K562 (cell line): ENCODE measurements around the gene AIG1. TPM values are rescaled to one million over a fixed set of nuclear protein-coding genes. Genes with fewer than 3 reads are reported as not detected.

Experiments used
- CTBP1 ChIP-seq: fragments of 450-650 bp; IDR thresholded peaks from 2 replicates; pipeline ENCODE4 v1.6.1; 2016; ENCODE audit warnings: borderline replicate concordance
- HDAC1 ChIP-seq, 2 experiments: fragments of 450-650 bp; IDR thresholded peaks; 2 replicates each; pipeline ENCODE4 v1.6.1; 2016 to 2017; ENCODE audit warnings: inconsistent platforms in 1 of 2, mild to moderate bottlenecking in 1 of 2, moderate library complexity in 1 of 2
- NELFE ChIP-seq: IDR thresholded peaks from 2 replicates; pipeline ENCODE4 v1.6.1; 2011; ENCODE audit warnings: mild to moderate bottlenecking; ENCODE audit not compliant: insufficient read depth, insufficient read length
- PHF8 ChIP-seq: fragments of 200-600 bp; sonication (generic); IDR thresholded peaks from 2 replicates; pipeline ENCODE4 v1.6.1; 2012; ENCODE audit warnings: mixed run types, mild to moderate bottlenecking, inconsistent platforms, low read length, moderate library complexity, borderline replicate concordance
- SMAD4 ChIP-seq: fragments of 250-450 bp; sonication (Bioruptor Pico); conservative IDR thresholded peaks from 2 replicates; pipeline ENCODE4 v1.8.0; 2021; ENCODE audit warnings: inconsistent platforms, mild to moderate bottlenecking, moderate library complexity
- polyA plus RNA-seq, 8 experiments: library from polyadenylated mRNA; depleted of rRNA in 4 of 8; stranded (reverse) in 5 of 8; unstranded in 3 of 8; fragments of >200 nt; fragmentation: Nextera tagmentation in 2 of 8; fragmentation: Illumina TruSeq in 1 of 8; extraction: Ambion mirVana in 2 of 8; extraction: Trizol in 1 of 8; gene quantifications; 2 replicates each; pipeline versions ENCODE4 v1.2.1 to v1.2.3, GENCODE V29; 2011 to 2014; ENCODE audit warnings: inconsistent platforms in 1 of 8, missing spikeins in 1 of 8
- total RNA-seq, 7 experiments: library from RNA; depleted of rRNA in 6 of 7; stranded (reverse); fragments of >200 nt in 6 of 7; fragmentation: Illumina TruSeq in 2 of 7; extraction: Trizol in 2 of 7; gene quantifications; 2 replicates each; pipeline versions ENCODE4 v1.2.1 to v1.2.3, GENCODE V29; 2011 to 2021; ENCODE audit warnings: low replicate concordance in 1 of 7
- TF ChIP-seq, protein P1 (sequence below): fragments of 200-800 bp; sonication (Bioruptor generic); IDR thresholded peaks from 2 replicates; pipeline ENCODE4 v1.6.1; 2017; ENCODE audit warnings: missing genetic modification characterization, missing compliant biosample characterization
- TF ChIP-seq, protein P2 (sequence below): fragments of 250-450 bp; sonication (Bioruptor Pico); IDR thresholded peaks from 2 replicates; pipeline ENCODE4 v1.8.0; 2021; ENCODE audit warnings: borderline replicate concordance, mild to moderate bottlenecking, moderate library complexity; ENCODE audit not compliant: poor library complexity, severe bottlenecking
- TF ChIP-seq, protein P3 (sequence below), 2 experiments: fragments of 450-650 bp; IDR thresholded peaks; 2 replicates each; pipeline ENCODE4 v1.6.1; 2016
- TF ChIP-seq, protein P4 (sequence below), 2 experiments: fragments of 450-650 bp in 1 of 2; sonication (generic) in 1 of 2; formaldehyde crosslinking in 1 of 2; IDR thresholded peaks; 2 replicates each; pipeline versions ENCODE4 v1.7.1 to v1.9.0; 2016 to 2022; ENCODE audit warnings: inconsistent platforms in 1 of 2, mild to moderate bottlenecking in 1 of 2, missing genetic modification reagents in 1 of 2

Gene AIG1
- total and polyA plus RNA-seq, 9 of the 15 experiments (the other 6 are each of a cell fraction or from before 2014, with no cell fraction given), result 74.8 to 333 (median 127) TPM

DNA sequence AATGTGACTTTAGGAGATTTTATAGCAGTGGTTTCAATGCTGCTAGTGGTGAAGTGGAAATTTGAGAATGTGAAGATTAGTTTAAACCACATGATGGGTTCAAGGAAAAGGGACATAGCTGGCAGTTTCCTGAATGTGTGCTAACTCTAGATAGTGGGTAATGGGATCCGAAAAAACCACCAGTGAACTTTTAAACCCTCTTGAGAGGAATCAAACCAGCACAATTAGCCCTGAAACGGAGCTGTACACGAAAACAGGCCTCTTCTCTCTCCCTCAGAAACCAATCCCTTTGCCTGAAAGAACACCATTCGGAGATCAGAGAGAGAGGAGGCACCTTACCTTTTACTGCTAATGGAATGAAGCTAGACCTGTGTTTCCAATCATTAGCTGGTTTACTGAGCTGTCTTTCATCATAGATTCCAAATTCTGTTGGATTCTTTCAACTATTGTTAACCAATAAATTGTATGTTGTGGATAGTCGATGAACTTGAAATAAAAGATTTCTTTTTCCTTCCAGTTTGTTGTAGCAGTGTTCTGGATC is 103.9 kb downstream of the AIG1 start (continued):
- TF ChIP-seq, protein P1, sequence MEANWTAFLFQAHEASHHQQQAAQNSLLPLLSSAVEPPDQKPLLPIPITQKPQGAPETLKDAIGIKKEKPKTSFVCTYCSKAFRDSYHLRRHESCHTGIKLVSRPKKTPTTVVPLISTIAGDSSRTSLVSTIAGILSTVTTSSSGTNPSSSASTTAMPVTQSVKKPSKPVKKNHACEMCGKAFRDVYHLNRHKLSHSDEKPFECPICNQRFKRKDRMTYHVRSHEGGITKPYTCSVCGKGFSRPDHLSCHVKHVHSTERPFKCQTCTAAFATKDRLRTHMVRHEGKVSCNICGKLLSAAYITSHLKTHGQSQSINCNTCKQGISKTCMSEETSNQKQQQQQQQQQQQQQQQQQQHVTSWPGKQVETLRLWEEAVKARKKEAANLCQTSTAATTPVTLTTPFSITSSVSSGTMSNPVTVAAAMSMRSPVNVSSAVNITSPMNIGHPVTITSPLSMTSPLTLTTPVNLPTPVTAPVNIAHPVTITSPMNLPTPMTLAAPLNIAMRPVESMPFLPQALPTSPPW (CRISPR knock-in tag), result peak; percentile 38; the same call in 1 of the 2 replicates
- TF ChIP-seq PHF8 (peak; percentile 12; the same call in 1 of the 2 replicates), NELFE (no peak), HDAC1 (IDR thresholded peaks at IDR 0.05) (peak in 1 of 2 experiments; percentile 89; a peak in 3 of 4 replicates), CTBP1 (peak; percentile 37; the same call in 1 of the 2 replicates), SMAD4 (peak; percentile 70)
- TF ChIP-seq, protein P2, sequence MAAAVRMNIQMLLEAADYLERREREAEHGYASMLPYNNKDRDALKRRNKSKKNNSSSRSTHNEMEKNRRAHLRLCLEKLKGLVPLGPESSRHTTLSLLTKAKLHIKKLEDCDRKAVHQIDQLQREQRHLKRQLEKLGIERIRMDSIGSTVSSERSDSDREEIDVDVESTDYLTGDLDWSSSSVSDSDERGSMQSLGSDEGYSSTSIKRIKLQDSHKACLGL (CRISPR knock-in tag), result no peak
- TF ChIP-seq, protein P3, sequence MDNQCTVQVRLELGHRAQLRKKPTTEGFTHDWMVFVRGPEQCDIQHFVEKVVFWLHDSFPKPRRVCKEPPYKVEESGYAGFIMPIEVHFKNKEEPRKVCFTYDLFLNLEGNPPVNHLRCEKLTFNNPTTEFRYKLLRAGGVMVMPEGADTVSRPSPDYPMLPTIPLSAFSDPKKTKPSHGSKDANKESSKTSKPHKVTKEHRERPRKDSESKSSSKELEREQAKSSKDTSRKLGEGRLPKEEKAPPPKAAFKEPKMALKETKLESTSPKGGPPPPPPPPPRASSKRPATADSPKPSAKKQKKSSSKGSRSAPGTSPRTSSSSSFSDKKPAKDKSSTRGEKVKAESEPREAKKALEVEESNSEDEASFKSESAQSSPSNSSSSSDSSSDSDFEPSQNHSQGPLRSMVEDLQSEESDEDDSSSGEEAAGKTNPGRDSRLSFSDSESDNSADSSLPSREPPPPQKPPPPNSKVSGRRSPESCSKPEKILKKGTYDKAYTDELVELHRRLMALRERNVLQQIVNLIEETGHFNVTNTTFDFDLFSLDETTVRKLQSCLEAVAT (IDR thresholded peaks at IDR 0.05), result peak; percentile 87 to 91
- TF ChIP-seq, protein P4, sequence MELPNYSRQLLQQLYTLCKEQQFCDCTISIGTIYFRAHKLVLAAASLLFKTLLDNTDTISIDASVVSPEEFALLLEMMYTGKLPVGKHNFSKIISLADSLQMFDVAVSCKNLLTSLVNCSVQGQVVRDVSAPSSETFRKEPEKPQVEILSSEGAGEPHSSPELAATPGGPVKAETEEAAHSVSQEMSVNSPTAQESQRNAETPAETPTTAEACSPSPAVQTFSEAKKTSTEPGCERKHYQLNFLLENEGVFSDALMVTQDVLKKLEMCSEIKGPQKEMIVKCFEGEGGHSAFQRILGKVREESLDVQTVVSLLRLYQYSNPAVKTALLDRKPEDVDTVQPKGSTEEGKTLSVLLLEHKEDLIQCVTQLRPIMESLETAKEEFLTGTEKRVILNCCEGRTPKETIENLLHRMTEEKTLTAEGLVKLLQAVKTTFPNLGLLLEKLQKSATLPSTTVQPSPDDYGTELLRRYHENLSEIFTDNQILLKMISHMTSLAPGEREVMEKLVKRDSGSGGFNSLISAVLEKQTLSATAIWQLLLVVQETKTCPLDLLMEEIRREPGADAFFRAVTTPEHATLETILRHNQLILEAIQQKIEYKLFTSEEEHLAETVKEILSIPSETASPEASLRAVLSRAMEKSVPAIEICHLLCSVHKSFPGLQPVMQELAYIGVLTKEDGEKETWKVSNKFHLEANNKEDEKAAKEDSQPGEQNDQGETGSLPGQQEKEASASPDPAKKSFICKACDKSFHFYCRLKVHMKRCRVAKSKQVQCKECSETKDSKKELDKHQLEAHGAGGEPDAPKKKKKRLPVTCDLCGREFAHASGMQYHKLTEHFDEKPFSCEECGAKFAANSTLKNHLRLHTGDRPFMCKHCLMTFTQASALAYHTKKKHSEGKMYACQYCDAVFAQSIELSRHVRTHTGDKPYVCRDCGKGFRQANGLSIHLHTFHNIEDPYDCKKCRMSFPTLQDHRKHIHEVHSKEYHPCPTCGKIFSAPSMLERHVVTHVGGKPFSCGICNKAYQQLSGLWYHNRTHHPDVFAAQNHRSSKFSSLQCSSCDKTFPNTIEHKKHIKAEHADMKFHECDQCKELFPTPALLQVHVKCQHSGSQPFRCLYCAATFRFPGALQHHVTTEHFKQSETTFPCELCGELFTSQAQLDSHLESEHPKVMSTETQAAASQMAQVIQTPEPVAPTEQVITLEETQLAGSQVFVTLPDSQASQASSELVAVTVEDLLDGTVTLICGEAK (IDR thresholded peaks at IDR 0.05), result no peak
- TF ChIP-seq, protein P4 (CRISPR knock-in tag; IDR thresholded peaks at IDR 0.05), result no peak
